ENCODE results near the gene UTP11.

Gene UTP11

DNA sequence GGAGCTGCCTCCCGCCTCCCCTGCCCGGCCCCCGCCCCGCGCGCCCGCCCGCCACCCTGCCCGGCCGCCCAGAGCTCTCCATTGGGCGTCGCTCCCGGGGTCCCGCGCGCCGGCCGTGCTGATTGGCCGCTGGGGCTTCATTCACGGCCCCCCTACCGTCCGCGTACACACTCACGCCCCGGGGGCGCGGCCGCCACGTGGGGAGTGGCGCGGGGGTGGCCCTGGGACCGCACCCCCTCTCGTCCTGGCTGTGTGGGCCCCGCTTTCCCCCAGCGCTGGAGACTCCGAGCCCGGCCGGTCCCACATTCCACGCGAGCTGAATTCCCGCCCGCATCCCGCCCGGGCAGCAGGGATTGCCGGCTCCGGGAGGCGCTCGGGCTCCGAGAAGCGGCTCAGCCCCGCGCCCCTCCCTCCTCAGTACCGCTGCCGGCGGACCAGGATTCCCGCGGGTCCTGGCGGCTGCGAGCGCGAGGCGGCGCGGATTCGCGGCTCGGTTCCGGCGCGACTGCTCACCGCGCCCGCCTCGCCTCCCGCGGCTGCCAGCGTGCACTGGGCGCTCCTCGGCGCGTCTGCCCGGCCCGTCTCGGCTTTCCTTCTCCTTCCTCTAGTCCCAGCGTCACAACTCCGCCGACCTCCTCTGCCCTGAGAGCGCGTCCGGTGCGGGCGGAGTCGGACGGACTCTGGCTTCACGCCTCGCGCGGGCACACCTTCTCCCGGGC is 34.5 kb downstream of the UTP11 start:
- peak; percentile 83 for DNase-seq

GRCh38 chr1:38047603-38048141 is 35.1 kb downstream of the UTP11 start:
- peak; percentile 26 for DNase-seq

GRCh38 chr1:38050397-38051078 is 38.0 kb downstream of the UTP11 start:
- no peak for DNase-seq

DNA sequence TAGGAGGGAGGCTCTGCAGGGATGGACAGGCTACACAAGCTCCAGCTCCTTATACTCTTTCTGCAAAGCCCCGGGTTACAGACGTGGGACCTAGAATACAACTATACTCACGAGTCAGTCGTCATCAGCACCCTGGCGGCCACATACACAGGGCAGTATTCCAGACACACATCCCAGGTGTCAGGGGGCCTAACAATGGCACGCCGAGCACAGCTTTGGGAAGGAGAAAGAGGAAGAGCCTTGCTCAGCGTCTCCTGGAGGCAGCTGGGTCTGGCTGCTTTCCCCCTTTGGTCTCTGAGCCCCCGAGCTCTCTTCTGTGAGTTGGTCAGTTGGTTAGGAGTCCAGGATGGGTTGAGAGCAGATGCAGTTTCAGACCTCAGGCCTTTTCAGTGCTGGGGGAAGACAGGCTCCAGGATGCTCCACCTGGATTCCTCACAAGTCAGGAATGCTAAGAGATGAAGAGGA is 38.6 kb downstream of the UTP11 start:
- no peak for DNase-seq

- DNase-seq, result no peak
Measured at GRCh38 chr1:38052750-38053415, 40.3 kb downstream of the UTP11 start.

GRCh38 chr1:38053416-38054091 is 41.0 kb downstream of the UTP11 start:
- DNase-seq, result no peak

DNA sequence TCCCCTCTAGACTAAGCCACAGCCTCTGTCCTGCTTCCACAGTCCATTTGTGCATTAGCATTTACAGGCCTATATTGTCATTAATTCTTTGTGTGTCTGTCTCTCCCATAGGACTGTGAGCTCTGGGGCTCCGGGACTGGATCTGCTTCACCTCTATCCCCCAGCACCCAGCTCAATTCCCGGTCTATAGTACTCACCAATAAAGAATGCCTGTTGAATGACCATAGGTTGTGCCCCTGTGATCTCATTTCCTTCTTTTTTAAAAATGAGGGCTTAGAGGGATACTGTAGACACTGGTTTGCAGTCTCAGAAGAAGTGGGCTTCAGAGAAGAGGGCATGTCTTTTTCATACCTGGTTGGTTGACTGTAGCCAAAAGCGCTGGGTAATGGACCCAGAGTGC is 42.9 kb downstream of the UTP11 start:
- DNase-seq, result no peak

DNA sequence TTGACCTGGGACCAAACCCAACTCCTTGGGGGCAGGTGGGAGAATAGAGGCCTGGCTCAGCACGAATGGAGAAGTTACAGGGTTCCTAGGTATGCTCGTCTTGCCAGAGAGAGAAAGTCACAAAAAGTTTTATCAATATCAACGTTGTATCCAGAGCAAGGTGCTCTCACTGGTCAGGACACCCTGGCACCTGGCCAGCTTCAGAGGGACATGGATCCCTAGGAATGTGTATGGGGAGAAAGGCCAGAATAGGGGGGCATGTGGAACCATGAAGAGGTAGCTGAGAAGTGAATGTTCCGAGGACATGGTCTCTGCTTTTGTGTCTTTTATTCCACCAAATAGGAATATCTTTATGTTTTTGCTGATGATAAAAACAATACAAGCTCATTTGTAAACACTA is 43.4 kb downstream of the UTP11 start:
- DNase-seq, result no peak

DNA sequence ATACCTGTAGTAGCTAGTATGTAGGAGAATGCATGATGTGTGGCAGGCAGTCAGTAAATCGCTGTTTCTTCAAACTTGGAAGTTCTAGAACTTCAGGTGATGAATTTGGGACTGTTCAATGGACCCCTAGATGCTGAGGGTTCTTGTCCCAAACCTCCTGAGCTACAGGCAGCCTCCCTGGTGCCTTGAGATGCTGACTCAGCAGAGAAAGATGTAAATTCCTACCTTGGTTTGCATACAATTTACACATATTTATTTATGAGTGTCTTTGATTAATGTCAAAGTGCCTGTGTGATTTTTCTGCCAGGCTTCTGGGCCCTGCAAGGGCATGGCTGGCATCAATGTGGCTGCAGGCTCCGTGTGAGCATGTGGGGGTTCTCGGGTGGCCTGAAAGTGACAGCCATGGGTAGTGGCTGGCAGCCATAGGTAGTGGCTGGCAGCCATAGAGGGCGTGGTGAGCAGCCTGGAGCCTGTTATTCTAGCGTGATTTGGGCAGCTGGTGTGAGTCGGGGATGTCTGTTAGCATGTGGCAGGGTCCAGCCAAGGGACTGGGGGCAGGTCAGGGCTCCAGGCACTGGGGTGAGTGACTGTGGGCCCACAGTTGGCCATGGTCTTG is 47.2 kb downstream of the UTP11 start:
- no peak for DNase-seq

DNA sequence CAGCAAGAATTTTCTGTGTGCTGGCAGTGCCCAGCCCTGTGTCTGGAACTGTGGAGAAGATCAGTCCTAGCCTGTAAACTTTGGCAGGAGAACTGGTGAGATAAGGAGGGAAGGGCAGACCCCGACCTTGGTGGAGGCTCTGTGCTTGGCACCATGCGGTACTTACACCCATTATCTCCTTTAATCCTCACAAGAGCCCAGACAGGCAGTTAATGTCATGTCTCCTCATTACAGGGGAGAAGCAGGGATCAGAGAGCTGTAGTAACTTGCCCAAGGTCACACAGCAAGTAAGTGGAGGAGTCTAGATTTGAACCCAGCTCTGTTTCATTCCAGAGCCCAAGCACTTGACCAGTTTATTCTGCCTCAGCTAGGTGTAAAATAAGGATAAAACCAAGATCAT is 48.0 kb downstream of the UTP11 start:
- no peak for DNase-seq

DNA sequence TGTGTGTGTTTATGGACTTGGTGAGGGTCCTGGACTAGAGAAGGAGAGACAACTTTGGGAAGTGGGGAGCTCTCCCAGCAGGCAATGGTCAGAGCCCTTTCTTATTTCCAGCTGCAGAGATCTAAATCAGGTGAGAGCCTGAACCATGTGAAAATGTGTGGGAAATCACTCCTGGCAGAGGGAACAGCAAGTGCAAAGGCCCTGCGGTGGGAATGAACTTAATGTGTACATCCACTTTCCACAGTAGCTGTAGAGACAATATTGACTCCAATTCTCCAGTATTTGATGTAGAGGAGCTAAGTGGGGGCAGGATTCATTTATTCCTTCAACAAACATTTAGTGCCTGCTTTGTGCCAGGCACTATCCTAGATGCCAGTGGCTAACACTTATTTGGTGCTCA is 48.8 kb downstream of the UTP11 start:
- DNase-seq, result no peak

DNA sequence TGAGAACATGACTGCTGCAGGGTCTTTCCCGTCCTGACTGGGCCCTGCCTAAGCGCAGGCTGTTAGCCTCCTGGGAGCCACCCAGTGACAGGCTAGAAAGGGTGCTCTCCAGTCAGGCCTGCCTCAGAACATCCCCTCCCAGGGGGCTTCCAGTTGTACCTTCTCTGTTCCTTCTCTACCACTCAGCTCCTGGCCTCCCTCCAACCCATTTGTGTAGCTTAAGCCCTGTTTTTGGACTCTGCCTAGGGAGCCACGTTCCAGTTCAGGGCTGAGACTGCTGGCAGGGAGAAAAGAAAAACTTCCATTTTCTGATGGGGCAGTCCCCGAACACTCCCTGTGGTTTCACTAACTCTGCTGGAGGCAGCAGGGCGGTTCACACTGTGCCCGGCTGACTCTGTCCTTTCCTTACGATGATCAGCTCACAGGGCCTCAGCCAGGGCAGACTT is 49.4 kb downstream of the UTP11 start:
- DNase-seq, result no peak

GRCh38 chr1:38062361-38063288 is 50.1 kb downstream of the UTP11 start:
- no peak for DNase-seq

GRCh38 chr1:38063616-38064015 is 51.1 kb downstream of the UTP11 start:
- DNase-seq, result no peak

DNA sequence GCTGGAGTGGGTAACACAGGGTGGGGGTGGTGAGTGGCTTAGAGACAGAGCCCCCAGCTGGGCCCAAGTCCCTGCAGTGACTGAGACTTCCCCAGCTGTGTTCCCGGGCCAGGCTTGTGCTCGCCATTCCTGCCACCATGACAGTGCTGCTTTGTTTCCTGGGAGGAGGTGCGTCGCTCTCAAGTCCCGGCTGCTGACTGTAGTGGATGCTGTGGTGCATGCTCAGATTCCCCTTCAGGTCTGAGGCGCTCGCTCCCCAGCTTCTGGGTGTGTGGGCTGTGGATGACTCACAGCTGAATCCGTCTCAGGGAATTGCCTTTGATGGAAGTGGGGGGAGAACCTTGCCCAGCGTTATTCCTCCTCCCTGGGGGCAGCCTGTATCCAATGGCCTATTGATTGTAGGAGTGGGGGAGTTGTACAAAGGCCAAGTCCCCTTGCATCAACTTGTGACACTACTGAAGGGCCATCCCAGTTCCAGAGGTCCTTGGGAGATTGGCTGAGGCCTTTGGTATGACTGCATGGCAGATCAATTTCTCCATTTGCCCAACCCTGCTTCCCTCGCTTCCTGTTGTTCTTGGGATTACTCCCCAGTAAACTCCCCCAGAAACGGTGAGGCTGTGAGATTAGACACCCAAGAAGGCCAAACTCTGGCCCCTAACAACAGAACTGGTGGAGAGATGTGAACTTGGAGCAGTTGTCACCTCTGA is 51.8 kb downstream of the UTP11 start:
- DNase-seq, result peak; percentile 90

DNA sequence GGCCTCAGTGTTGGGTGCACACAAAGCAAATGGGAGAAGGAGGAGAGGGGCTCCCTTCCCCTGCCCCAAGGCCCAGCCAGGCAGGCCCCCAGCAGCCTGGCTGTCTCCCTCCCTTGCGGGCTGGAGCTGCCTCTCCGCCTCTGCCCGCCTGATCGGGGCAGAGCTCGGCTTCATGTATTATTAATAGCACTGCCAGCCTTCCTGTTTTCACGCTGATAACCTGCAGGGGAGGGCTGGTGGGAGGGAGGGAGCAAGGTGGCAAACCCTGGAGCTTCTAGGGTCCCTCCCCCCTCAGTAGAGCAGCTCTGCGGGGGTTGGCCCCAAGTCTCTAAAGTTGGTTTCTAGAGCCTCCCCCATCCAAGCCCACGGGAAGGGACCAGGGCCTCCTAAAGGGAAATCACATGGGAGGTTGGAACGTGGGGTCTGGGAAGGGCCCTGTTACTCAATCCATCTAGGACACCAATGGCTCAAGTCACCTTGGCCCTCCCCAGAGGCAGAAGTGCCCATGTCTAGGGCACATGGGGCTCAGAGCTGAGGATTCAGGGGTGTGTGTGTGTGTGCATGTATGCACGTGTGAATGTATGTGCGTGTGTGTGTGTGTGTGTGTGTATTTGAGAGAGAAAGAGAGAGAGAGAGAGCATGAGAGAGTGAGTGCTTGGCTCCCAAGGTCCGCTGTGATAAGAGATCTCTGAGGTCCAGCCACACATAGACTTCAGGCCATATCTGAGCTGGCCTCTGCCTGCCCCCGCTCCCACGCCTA is 55.9 kb downstream of the UTP11 start:
- DNase-seq, result no peak

DNA sequence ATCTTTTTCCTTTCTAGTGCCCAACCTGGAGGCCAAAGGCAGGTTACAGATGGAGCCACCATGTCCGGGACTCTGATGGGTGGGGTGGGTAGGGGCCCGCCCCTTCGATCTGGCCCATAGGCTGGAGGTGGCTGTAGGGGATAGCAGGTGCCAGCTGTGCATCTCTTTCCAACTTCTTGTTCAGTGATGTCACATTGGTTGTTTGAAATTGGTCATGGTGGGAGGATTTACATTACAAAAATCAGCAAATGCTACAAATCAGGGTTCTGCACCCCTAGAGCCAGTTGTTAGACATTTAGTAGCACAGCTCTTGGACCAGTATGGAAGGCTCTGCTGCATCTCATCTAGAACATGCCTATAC is 56.4 kb downstream of the UTP11 start:
- DNase-seq, result no peak

- DNase-seq, result peak; percentile 29
Measured at GRCh38 chr1:38071312-38072256, 59.0 kb downstream of the UTP11 start.

DNA sequence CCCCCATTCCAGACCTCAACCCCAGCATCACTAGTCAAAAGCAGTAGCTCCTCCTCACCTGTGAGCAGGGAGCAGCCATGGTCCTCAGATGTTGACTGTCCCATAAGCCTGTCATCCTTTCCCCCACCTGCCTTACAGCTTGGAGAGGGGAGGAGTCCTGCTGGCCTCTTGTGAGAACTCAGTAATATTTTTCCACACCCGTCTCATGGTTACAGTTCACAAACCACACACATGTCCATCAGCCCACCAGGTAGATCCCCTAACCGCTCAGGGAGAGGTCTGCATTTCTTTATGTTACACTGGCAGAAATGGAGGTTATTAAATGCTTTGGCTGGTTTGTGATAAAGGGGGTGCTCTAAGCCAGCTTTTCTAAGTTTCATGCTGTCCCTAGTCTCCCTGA is 60.3 kb downstream of the UTP11 start:
- no peak for DNase-seq
